ENCODE results near the gene MON1A. TPM values are rescaled to one million over a fixed set of nuclear protein-coding genes. Genes with fewer than 3 reads are reported as not detected.

The MON1A gene
- total and polyA plus RNA-seq, 2 of the 8 experiments (the other 6 are each of a cell fraction or from before 2014, with no cell fraction given): 10.3 to 14.1 TPM

- ChIA-PET POLR2A (ENCODE audit: partially characterized antibody) (no interaction called here), CTCF (ENCODE audit: partially characterized antibody) (interaction anchor here (0.6 kb wide), 2 partner anchors 78 to 89 kb away, joined by 3 read pairs; no protein-coding TSS in a partner anchor)
- Histone ChIP-seq H3K23ac (ENCODE audit: insufficient read length) (no peak overlapping the region), H3K36me3 (ENCODE audit: control insufficient read depth in 2 of 4, insufficient read depth in 4 of 4, low read length in 3 of 4) (no peaks in the 10 kb centered on the region), H3K56ac (replicated peaks; ENCODE audit: insufficient read length, low read depth, low read length) (no peak overlapping the region), H2BK15ac (ENCODE audit: low read length) (no peak overlapping the region), H3K79me1 (ENCODE audit: low read depth, low read length) (peaks cover 8% of the 10 kb centered on the region; the same call in 1 of the 2 replicates), H4K20me1 (replicated peaks in 1 of 2; ENCODE audit: control insufficient read depth in 1 of 2, insufficient read depth in 2 of 2, low read length in 2 of 2) (peaks cover 0 to 6% of the 10 kb centered on the region in 2 experiments), H3K18ac (ENCODE audit: extremely low read depth, low read length) (no peak overlapping the region), H3K23me2 (ENCODE audit: low read depth, low read length) (no peaks in the 10 kb centered on the region), H2BK20ac (ENCODE audit: low read length) (no peak overlapping the region), H3K4me1 (replicated peaks in 1 of 4; ENCODE audit: control insufficient read depth in 3 of 4, insufficient read depth in 4 of 4, low read length in 3 of 4) (no peaks in the 10 kb centered on the region), H4K91ac (replicated peaks; ENCODE audit: insufficient read length, low read length) (no peak overlapping the region), H3K9ac (replicated peaks in 1 of 4; ENCODE audit: extremely low read depth in 1 of 4, low read depth in 3 of 4, low read length in 3 of 4) (no peak overlapping the region), H2AK5ac (ENCODE audit: low read depth, low read length) (no peak overlapping the region), H2BK5ac (ENCODE audit: low read depth, low read length) (no peak overlapping the region), H3K4me2 (ENCODE audit: insufficient read depth in 1 of 2, low read depth in 2 of 2, low read length in 2 of 2) (no peak overlapping the region), H2BK120ac (replicated peaks; ENCODE audit: low read depth, low read length) (no peak overlapping the region), H3K27me3 (replicated peaks in 1 of 4; ENCODE audit: control insufficient read depth in 3 of 4, extremely low read depth in 1 of 4, insufficient read depth in 3 of 4, low read length in 3 of 4) (no peaks in the 10 kb centered on the region), H4K8ac (ENCODE audit: extremely low read depth, insufficient read depth, low read length) (no peak overlapping the region), H3K9me3 (ENCODE audit: insufficient read depth in 2 of 2, low read depth in 1 of 2, low read length in 1 of 2) (no peaks in the 10 kb centered on the region), H3K4ac (replicated peaks; ENCODE audit: insufficient read length, low read depth, low read length) (no peak overlapping the region), H3K4me3 (ENCODE audit: extremely low read depth in 1 of 4, insufficient read depth in 2 of 4, low read depth in 3 of 4, low read length in 4 of 4) (no peak overlapping the region), H2BK12ac (ENCODE audit: low read depth, low read length) (no peak overlapping the region), H4K5ac (ENCODE audit: insufficient read length, low read depth, low read length) (no peak overlapping the region), H3K27ac (ENCODE audit: low read depth, low read length) (no peak overlapping the region), H2AFZ (ENCODE audit: low read length) (no peak overlapping the region), H3K14ac (ENCODE audit: insufficient read length) (no peak overlapping the region), H3K79me2 (ENCODE audit: control insufficient read depth in 1 of 2, insufficient read depth in 2 of 2, low read length in 2 of 2) (peaks cover 7 to 89% of the 10 kb centered on the region in 2 experiments)
- TF ChIP-seq EP300 (IDR thresholded peaks at IDR 0.05; ENCODE audit: borderline replicate concordance in 1 of 2, low read depth in 2 of 2, low read length in 2 of 2) (no peak), CEBPB (IDR thresholded peaks at IDR 0.05; ENCODE audit: low read depth, low read length) (no peak), USF2 (IDR thresholded peaks at IDR 0.05; ENCODE audit: low read length) (no peak), POLR2AphosphoS5 (IDR thresholded peaks at IDR 0.05; ENCODE audit: low read depth, low read length) (no peak), KDM5A (IDR thresholded peaks at IDR 0.05; ENCODE audit: low read length) (no peak), SIRT6 (IDR thresholded peaks at IDR 0.05; ENCODE audit: low read length) (no peak), POLR2A (IDR thresholded peaks at IDR 0.05; ENCODE audit: control extremely low read depth in 1 of 2, low read depth in 2 of 2, low read length in 2 of 2) (no peak), TAF1 (IDR thresholded peaks at IDR 0.05; ENCODE audit: low read depth, low read length) (no peak)
- 96% methylated on average over 6 of the region's 6 CpGs; no CpG with 5 or more reads in 1 of the 2 experiments for WGBS, 2 experiments (ENCODE audit: extremely low coverage in 1 of 2, insufficient coverage in 1 of 2, insufficient read length in 1 of 2, insufficient replicate concordance in 2 of 2, low coverage in 1 of 2, low lambda C conversion rate in 2 of 2, missing lambda C conversion rate in 1 of 2)
- no peak for DNase-seq (ENCODE audit: low read depth in 1 of 2, low spot score in 2 of 2)
- FAIRE-seq: no peak
Observed at GRCh38 chr3:49952924-49953323, 23.3 kb upstream of the MON1A start.
